ENCODE measurements around the gene PYURF.

The PYURF gene, protein sequence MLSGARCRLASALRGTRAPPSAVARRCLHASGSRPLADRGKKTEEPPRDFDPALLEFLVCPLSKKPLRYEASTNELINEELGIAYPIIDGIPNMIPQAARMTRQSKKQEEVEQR

DNA sequence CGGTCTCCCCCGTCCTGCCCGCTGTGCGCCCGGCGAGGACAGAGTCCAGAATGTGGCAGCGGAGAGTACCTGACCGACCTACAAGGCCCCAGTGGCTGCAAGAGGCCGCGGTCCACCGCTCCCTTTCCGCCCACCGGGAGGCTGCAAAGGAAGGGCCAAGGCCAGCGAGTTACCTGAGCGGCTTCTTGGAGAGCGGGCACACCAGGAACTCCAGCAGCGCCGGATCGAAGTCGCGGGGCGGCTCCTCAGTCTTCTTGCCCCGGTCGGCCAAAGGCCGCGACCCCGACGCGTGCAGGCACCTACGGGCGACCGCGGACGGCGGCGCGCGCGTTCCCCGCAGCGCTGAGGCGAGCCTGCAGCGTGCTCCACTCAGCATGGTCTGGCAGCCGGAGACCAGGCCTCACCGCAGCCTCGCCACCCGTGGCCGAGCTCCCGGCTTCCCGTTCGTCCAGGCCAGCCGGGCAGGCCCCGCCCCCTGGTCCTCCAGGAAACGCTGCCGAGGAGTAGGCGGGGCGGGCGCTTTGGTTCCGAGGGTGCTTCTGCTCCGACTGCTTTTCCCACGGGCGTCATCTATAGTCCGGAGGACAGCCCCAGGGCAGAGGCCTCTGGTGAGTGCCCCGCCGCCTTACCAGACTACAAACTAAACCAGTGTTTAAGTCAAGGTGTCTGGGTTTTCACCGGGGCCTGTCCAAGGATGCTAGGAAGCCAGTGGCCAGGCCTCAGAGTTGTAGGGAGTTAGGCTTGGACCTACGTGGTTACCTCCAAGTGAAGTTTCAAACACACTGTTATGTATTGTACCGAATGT, at the start of gene PYURF:
Gene PYURF, minus strand, starts transcription at position 452 of the 805 bp plus-strand sequence. Its CDS starts 76 bp downstream, at position 376.
- DNase-seq = peak; percentile 96

DNA sequence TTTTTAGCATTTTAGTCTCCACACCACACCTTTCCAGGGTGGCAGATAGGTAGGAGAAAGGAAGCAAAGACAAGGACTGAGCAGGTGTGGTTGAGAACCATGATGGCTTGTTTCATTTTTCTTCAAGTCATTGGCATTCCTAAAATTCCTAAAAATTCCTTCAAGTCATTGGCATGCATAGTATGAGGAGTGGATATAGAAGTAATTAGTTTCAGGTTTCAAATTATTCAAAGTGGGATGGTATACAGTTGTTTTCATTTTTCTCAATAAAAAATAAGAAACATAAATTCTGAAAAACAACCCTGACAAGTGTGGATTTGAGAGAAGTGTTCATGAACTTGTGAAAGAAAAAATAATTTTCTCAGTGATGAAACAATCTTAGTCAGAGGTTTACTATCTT, 46.4 kb upstream of the PYURF start:
- DNase-seq = peak; percentile 47

DNA sequence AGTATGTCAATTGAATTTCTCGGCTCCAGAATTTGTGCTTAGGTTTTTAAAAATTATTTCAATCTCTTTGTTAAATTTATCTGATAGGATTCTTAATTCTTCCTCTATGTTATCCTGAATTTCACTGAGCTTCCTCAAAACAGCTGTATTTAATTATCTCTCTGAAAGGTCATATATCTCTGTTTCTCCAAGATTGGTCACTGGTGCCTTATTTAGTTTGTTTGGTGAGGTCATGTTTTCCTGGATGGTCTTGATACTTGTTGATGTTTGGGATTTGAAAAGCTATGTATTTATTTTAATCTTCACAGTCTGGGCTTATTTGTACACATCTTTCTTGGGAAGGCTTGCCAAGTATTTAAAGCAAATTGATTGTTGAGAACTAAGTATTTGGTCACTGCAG, 44.0 kb upstream of the PYURF start:
- DNase-seq = no peak

DNA sequence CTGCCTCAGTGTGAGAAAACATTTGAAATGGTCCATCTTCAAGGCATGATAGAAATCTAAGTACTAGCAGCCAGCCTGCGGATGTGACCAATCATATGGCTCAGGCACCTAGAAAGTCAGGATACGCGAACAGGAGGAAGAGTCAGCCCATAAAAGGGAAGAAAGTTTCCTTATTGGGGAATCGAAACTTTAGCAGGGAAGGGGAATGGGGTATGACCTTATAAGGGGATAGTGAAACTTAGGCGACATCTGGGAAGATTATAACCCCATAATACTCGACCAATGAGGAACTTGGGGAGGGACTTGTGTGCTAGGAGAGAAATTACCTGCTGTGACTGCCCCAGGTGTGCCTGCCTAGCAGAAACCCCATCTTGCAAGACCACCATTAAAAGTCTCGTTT, 26.2 kb upstream of the PYURF start:
- DNase-seq = no peak

DNA sequence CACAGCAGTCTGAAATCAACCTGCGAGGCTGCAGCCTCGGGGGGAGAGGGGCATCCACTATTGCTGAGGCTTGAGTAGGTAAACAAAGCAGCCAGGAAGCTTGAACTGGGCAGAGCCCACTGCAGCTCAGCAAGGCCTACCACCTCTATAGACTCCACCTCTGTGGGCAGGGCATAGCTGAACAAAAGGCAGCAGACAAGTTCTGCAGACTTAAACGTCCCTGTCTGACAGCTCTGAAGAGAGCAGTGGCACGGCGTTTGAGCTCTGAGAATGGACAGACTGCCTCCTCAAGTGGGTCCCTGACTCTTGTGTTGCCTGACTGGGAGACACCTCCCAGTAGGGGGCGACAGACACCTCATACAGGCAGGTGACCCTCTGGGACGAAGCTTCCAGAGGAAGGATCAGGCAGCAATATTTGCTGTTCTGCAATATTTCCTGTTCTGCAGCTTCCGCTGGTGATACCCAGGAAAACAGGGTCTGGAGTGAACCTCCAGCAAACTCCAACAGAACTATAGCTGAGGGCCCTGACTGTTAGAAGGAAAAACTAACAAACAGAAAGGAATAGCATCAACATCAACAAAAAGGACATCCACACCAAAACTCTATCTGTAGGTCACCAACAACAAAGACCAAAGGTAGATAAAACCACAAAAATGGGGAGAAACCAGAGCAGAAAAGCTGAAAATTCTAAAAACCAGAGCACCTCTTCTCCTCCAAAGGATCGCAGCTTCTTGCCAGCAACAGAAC, 15.9 kb upstream of the PYURF start:
- DNase-seq = peak; percentile 64

DNA sequence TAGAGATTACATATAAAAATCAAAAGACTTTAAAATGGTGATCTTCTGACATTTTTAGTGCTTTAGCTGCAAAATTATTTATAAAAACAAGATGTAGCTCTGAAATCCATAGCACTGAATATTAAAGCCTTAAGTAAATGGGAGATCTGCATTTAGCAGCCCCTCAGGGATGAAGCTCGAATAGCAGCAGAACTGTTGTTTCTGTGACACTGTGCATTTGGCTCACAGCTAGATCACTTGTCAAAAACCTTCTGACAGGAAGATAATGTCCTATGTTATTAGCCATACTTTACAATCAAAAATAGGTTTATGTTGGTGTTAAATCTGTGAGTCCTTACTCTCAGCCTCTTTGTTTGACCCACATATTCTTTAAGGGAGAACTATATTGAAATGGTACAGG, 14.1 kb upstream of the PYURF start:
- no peak for DNase-seq

DNA sequence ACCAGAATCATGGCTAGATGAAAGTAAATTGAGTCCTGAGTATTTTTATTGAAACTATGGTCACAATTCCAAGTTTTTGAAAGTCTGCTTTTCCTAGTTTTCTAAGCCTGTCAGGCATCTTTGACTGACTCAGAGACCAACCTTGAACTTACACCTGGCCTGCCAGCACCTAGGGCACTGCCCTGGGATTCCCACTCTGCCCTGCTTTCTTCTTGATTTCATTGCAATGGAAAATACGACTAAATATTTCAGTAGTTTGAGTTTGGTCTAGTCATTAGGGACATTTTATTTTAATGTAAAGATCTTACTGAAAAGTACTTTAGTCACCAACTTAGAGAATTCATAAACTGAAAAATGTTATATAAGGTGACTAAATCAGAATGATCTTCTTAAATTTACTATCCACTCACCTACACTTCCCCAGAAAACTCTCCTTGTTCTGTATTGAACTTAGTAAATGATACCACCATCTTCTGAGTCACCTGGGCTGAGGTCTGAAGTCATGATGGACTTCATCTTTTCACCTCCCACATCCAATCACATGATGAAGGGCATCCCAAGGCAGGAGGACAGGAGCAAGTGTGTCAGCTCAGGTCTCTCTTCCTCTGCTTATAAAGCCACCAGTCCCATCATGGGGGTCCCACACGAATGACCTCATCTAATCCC, 11.6 kb upstream of the PYURF start:
- no peak for DNase-seq

DNA sequence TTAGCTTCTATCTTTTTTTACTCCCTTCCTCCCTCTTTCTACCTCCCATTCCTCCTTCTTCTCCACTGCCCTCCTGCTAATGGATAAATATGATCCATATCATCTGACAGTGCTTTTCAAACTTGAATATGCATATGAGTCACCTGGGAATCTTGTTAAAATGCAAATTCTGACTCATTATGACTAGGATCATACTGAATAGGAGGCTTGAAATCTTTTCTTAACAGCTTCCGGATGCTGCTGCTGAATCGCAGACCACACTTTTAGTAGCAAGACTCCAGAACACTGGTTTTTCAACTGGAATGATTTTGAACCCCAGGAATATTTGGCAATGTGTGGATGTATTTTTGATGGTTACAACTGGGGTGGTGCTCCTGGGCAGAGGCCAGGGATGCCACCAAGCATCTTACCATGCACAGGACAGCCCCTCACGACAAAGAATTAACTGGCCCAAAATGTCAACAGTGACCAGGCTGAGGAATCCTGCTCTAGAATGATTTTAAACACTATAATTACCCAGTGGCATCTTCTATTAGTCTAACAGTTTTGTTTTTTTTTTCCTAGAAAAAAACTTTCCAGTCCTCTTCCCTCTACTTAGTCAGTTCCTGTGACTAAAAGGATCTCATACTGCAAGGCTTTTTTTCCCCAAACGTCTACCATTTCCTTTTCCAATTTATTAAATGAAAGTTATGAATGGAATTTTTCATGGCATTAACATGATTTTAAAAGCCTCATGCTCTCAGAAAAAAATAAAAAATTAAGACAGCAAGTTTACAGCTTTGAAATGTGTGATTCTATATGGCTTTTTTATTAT, 10.6 kb upstream of the PYURF start:
- DNase-seq = peak; percentile 90

DNA sequence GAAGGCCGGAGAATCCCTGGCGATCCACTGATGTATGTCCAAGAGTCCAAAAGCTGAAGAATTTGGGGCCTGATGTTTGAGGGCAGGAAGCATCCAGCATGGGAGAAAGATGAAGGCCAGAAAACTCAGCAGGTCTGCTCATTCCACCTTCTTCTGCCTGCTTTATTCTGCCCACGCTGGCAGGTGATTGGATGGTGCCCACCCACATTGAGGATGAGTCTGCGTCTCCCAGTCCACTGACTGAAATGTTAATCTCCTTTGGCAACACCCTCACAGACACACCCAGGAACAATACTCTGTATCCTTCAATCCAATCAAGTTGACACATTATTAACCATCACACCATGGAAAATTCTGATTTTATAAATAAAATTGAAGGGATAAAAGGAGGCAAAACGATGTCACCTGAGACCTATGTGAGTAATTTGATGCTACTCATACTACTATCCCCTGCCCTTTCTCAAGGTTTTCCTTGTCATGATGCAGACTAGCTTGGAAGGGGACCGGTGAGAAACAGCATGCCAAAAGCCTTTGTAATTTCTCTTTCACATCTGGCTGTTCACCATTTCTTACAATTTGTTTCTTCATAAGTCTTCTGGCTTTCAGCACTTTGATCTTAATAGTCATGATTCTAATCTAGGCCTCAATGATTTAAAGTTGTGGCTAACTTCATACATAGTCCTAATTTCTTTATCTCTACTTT, 9.7 kb upstream of the PYURF start:
- peak; percentile 49 for DNase-seq

DNA sequence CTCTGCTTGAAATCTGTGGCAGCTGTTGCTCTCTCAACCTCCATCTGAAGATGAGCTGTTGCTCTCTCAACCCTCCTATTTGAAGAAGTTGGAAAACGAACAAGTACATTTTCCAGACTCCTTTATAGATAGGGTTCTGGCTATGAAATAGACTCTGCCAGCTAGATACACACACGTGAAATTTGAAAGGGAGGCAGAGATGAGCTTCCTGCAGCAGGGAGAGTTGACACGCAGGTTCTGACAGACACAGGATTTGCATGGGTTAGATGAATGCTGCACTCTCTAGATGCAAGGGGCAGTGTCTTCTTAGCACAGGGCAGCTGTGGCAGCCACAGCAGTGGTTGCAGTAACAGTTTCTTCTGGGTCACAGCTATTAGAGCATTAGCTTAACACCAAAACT, 8.0 kb upstream of the PYURF start:
- no peak for DNase-seq

DNA sequence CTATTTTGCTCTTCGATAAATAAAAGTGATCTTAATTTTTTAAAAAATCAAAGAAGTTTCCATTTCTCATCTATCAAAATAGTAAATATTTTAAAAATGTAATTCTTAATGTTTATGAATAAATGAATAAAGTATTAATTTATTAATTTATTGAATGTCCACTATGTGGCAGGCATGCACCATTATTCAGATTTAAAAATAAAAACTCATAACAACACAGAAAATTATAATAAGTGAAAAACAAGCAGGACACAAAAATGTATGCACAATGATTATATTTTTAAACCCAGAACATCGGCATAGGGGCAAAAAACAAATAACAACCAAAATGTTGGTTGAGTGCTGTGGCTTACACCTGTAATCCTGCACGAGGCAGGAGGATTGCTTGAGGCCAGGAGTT, 5.3 kb upstream of the PYURF start:
- no peak for DNase-seq

DNA sequence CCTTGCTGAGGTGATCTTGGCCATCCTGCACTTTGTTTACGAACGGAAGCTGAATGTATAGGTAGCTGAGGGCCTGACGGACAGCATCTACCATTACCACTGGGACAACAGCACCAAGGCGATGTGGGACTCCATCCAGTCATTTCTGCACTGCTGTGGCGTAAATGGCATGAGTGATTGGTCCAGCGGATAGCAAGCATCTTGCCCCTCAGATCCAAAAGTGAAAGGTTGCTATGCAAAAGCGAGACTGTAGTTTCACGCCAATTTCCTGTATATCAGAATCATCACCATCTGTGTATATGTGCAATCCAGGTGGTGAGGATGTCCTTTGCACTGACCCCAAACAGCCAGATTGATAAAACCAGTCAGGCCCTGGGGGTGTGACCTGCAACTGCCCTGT, 4.2 kb upstream of the PYURF start:
- no peak for DNase-seq

DNA sequence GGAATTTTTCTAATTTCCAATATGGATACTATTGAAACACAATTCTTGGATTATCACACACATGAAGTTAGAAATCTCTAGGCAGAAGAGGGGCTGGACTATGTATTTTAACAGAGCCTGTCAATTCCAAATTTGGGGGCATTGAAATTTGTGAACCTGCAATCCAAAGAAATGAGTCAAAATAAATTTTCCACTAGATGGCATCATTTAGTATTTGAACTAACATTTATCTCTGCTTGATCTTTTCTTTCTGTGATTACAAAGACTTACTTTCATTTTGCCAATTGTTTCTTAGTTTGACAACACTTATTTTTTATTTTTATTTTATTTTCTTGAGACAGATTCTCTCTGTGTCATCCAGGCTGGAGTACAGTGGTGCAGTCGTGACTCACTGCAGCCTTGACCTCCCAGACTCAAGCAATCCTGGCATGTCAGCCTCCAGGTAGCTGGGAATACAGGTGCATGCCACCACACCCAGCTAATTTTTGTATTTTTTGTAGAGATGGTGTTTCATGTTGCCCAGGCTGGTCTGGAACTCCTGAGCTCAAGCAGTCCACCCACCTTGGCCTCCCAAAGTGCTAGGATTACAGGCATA, 2.7 kb upstream of the PYURF start:
- DNase-seq = peak; percentile 31

DNA sequence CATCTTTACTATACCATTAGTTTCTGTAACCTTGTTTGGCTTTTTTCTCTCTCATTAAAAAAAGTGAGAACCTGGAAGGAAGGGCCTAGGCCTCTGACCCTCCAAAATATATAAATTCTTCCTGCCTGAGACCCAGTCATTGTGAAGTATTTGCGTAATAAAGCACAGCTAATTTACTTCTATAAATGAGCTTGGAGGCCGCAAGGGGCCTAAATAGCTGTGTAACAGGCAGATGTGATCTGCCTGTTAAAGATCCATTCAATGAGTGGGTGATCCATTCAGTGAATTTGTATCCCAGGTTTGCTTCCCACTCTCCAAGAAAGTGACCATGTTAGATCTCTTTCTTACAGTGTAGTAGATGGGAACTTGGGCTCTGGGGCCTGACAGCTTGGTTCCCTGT, 595 bp upstream of the PYURF start:
- DNase-seq = peak; percentile 18

DNA sequence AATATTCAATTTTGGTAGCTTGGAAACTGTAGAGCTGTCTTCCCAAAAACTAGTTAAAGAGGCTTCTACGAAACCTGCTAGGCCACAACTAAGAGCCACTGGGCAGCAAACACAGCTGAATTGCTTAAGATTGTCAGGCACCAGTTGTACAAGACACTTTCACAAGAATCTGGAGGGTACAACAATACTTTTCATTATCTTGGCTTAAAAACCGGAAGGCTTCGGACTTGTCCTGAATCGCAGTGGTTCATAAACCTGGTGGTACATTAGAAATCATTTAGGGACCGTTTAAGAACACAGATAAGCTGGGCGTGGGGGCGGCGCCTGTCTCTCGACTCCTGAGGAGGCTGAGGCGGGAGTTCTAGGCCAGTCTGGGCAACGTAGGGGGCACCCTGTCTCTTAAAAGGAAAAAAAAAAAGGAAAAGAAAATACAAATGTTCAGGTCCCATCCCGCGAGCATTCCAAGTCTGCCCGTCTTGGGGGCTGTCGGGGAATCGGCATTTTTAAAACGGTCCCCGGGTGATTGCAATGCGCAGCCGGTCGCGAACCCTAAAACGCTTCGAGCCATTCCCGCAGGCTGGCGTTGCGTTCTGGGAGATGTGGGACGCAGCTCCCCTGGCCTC, 763 bp downstream of the PYURF start:
- DNase-seq = peak; percentile 49

DNA sequence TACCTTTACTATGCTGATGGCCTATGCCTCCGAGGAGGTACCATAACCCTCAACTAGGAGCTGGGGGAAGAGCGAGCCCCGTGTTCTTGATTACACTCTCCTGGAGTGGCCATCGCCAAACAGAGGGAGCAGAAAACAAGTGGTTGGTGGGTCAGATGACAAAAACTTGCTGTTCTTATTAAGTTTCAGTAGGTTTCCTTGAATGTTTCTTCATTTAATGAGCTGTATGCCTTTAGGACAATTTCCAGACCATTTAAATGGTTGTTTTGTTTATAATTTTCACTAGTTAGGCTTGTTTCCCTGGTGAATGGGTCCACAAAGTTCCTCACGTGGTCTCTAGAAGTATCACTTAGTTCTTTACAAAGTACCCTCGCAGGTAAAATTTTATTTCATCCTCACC, 4.7 kb downstream of the PYURF start:
- no peak for DNase-seq

DNA sequence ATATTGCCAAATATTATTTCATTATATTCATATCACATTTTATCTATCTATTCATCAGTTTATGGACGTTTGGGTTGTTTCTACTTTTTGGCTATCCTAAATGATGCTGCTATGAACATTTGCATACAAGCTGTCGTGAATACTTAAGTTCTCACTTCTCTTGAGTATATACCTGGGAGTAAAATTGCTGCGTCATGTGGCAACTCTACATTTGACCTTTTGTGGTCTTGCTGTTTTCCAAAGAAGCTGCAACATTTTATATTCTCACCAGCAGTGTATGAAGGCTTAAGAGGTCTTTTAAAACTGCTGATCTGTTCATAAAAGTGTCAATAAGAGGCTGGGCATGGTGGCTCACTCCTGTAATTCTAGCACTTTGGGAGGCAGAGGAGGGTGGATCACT, 5.8 kb downstream of the PYURF start:
- DNase-seq = no peak

DNA sequence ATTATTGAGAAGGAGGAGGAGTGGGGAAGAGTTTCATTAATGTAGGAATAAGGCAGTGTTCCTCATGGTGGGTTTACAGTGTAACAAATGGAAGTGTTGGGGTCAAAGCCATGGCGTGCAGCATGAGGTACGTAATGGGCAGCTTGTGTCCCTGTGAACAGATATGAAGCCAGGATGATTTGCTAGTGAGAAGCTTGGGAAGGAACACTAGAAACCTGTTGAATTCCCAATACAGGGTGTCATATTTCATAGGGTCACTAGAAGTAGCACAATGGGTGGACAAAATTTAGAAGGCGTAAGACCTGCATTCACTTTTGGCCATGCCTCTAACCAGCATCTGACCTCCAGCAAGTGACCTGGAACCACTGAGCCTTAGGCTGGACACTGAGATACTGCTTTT, 6.8 kb downstream of the PYURF start:
- no peak for DNase-seq

DNA sequence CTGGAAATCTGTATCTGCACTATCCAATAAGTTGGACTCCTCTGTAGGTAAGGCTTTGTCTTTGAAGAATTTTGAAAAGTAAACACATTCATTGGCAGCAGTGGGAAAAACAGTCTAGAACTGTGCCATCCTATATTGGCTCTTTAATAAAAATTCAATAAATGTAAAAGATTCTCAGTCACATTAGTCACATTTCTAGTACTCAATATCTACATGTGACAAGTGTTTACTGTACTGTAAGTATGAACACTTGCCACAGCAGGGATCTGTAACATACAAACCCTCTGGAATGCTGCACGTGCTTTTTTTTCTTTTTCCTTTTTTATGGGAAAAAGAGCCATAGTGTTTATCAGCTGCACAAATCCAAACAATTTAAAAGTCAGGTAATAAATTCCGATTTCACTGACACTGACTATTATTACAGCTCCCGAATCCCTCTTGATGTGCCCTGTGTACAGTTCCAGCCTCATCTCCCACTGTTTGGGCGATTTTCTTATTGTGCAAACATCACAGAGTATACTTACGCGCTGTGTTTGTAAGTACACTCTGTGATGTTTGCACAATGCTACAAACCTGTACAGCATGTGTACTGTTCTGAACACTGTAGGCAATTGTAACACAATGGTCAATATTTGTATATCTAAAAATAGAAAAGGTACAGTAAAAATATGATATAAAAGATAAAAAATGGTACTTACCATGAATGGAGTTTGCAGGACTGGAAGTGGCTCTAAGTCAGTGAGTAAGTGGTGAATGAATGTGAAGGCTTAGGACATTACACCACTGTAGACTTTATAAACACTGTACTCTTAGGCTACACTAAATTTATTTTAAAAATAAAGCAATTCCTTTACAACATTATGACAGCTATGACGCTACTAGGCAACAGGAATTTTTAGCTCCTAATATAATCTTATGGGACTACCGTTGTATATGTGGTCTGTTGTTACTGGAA, 8.7 kb downstream of the PYURF start:
- no peak for DNase-seq

DNA sequence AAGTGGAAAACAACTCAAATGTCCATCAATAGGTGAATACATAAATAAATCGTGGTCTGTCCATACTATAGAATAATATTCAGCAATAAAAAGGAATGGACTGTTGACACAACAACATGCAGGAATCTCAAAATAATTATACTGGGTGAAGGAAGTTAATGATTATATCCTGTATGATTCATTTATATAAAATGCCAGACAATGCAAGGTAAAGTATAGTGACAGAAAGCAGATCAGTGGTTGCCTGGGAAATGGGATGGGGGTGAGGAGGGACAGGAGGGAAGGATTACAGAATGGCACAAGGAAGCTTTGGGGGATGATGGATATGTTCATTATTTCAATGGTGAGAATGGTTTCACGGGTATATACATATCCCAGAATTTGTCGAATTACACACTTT, 12.3 kb downstream of the PYURF start:
- DNase-seq = no peak
